Endodermal cell (in vitro differentiated cells): ENCODE results near the gene CHD5. TPM values are rescaled to one million over a fixed set of nuclear protein-coding genes. Genes with fewer than 3 reads are reported as not detected.
A peak's percentile ranks its signal among the peaks of the same experiment; 100 is the strongest.

Source experiments
- DNase-seq: peaks from one replicate; pipeline ENCODE4 v3.0.0-alpha.2; 2017
- H3K27ac ChIP-seq: 2 replicates; pipeline ENCODE4 v1.5.1; 2013; ENCODE audit warnings: mild to moderate bottlenecking, low read depth, low read length, moderate library complexity
- H3K27me3 ChIP-seq: 2 replicates; pipeline ENCODE4 v1.6.1; 2013; ENCODE audit warnings: mild to moderate bottlenecking, low read length, moderate library complexity; ENCODE audit not compliant: insufficient read depth, control insufficient read depth, poor library complexity, severe bottlenecking
- H3K36me3 ChIP-seq: 2 replicates; pipeline ENCODE4 v1.7.0; 2013; ENCODE audit warnings: mild to moderate bottlenecking, low read length, moderate library complexity; ENCODE audit not compliant: control insufficient read depth, insufficient read depth
- H3K4me1 ChIP-seq: one replicate; pipeline ENCODE4 v1.7.0; 2013; ENCODE audit warnings: low read length; ENCODE audit not compliant: control insufficient read depth, insufficient read depth
- H3K4me3 ChIP-seq: 2 replicates; pipeline ENCODE4 v1.5.1; 2013; ENCODE audit warnings: mild to moderate bottlenecking, low read length, moderate library complexity
- H3K9ac ChIP-seq: 2 replicates; pipeline ENCODE4 v1.6.1; 2013; ENCODE audit warnings: mild to moderate bottlenecking, low read length, moderate library complexity; ENCODE audit not compliant: poor library complexity, severe bottlenecking; ENCODE audit errors: extremely low read depth
- H3K9me3 ChIP-seq: 2 replicates; pipeline ENCODE4 v1.6.1; 2013; ENCODE audit warnings: mild to moderate bottlenecking, low read length, moderate library complexity; ENCODE audit not compliant: control insufficient read depth
- H3K27ac Mint-ChIP-seq: 2 replicates; pipeline ENCODE4 v1.8.0; 2020; ENCODE audit warnings: mixed read lengths
- H3K27me3 Mint-ChIP-seq: 2 replicates; pipeline ENCODE4 v1.8.0; 2021; ENCODE audit warnings: mild to moderate bottlenecking, mixed read lengths; ENCODE audit not compliant: insufficient read depth
- H3K36me3 Mint-ChIP-seq: 2 replicates; pipeline ENCODE4 v1.8.0; 2020; ENCODE audit warnings: low read depth, mixed read lengths
- H3K4me1 Mint-ChIP-seq: 2 replicates; pipeline ENCODE4 v1.8.0; 2020; ENCODE audit warnings: mixed read lengths
- H3K4me3 Mint-ChIP-seq: 2 replicates; pipeline ENCODE4 v1.8.0; 2020; ENCODE audit warnings: mild to moderate bottlenecking, moderate library complexity, mixed read lengths
- H3K9me3 Mint-ChIP-seq: 2 replicates; pipeline ENCODE4 v1.8.0; 2020; ENCODE audit warnings: mild to moderate bottlenecking, mixed read lengths
- CTCF ChIP-seq: fragments of 200-600 bp; sonication (generic); conservative IDR thresholded peaks from 2 replicates; pipeline ENCODE4 v1.5.0; 2021; ENCODE audit warnings: antibody characterized with exemption, mild to moderate bottlenecking
- WGBS, 2 experiments: methylation state at CpG; one replicate each; pipeline versions ENCODE4 v1.1.5 to v1.1.7; 2013; ENCODE audit warnings: missing lambda C conversion rate in 2 of 2, mixed read lengths in 1 of 2; ENCODE audit not compliant: insufficient coverage in 1 of 2, insufficient read length in 1 of 2; 5-methylcytosine and 5-hydroxymethylcytosine counted together
- total RNA-seq, 2 donors: library from RNA; stranded (reverse); fragmentation: NEBNext Ultra II Directional in 1 of 2; extraction: Animal tissue kit (Norgen Biotek cat#: 25700) in 1 of 2; gene quantifications; 2 replicates in 1 of 2; 3 replicates in 1 of 2; pipeline ENCODE4 v1.2.1, GENCODE V29; 2021

CHD5 gene
- total RNA-seq, 2 donors from 2014 or later, result 0.40 to 0.69 TPM

GRCh38 chr1:6106977-6107376 is 73.1 kb downstream of the CHD5 start:
- no peak for DNase-seq
- no peaks in the 10 kb centered on the region for H3K36me3 ChIP-seq
- no peak overlapping the region for H3K27ac ChIP-seq
- Mint-ChIP-seq H3K9me3 (no peaks in the 10 kb centered on the region), H3K36me3 (no peaks in the 10 kb centered on the region), H3K27me3 (no peaks in the 10 kb centered on the region), H3K4me3 (no peak overlapping the region), H3K27ac (no peak overlapping the region), H3K4me1 (no peaks in the 10 kb centered on the region)
- 89 to 91% methylated on average over 6 of the region's 6 CpGs for WGBS, 2 experiments
- H3K4me3 ChIP-seq, result no peak overlapping the region
- TF ChIP-seq CTCF, result no peak
- H3K4me1 ChIP-seq, result no peaks in the 10 kb centered on the region
- no peak overlapping the region for H3K9ac ChIP-seq
- H3K9me3 ChIP-seq, result no peaks in the 10 kb centered on the region
- no peaks in the 10 kb centered on the region for H3K27me3 ChIP-seq

GRCh38 chr1:6106321-6106731 is 73.8 kb downstream of the CHD5 start:
- H3K9me3 Mint-ChIP-seq, result no peaks in the 10 kb centered on the region
- no peaks in the 10 kb centered on the region for H3K36me3 Mint-ChIP-seq
- WGBS, 2 experiments, result 93 to 96% methylated on average over 19 to 28 of the region's 28 CpGs

GRCh38 chr1:6105763-6106162 is 74.4 kb downstream of the CHD5 start:
- H3K27me3 ChIP-seq, result no peaks in the 10 kb centered on the region
- TF ChIP-seq CTCF, result peak; percentile 23
- WGBS, 2 experiments, result 88 to 89% methylated on average over 7 of the region's 7 CpGs
- Mint-ChIP-seq H3K4me1 (no peaks in the 10 kb centered on the region), H3K27me3 (no peaks in the 10 kb centered on the region), H3K36me3 (no peaks in the 10 kb centered on the region), H3K27ac (no peak overlapping the region), H3K9me3 (no peaks in the 10 kb centered on the region), H3K4me3 (no peak overlapping the region)
- no peaks in the 10 kb centered on the region for H3K36me3 ChIP-seq
- H3K4me1 ChIP-seq, result no peaks in the 10 kb centered on the region
- H3K9me3 ChIP-seq, result no peaks in the 10 kb centered on the region
- H3K9ac ChIP-seq, result no peak overlapping the region
- DNase-seq, result no peak
- no peak overlapping the region for H3K4me3 ChIP-seq
- H3K27ac ChIP-seq, result no peak overlapping the region

More at GRCh38 chr1:6106321-6106731, 73.8 kb downstream of the CHD5 start:
- Histone ChIP-seq H3K36me3 (no peaks in the 10 kb centered on the region), H3K4me1 (no peaks in the 10 kb centered on the region), H3K27ac (no peak overlapping the region), H3K9ac (no peak overlapping the region), H3K27me3 (no peaks in the 10 kb centered on the region), H3K4me3 (no peak overlapping the region), H3K9me3 (no peaks in the 10 kb centered on the region)
- H3K4me3 Mint-ChIP-seq, result no peak overlapping the region
- no peak overlapping the region for H3K27ac Mint-ChIP-seq
- H3K4me1 Mint-ChIP-seq, result no peaks in the 10 kb centered on the region
- DNase-seq, result no peak
- TF ChIP-seq CTCF, result no peak
- no peaks in the 10 kb centered on the region for H3K27me3 Mint-ChIP-seq
